22Rv1 (cell line): ENCODE data around the gene CCDC13.
A peak's percentile ranks its signal among the peaks of the same experiment; 100 is the strongest.
"Not testable (repeated sequence)": the region's sequence is repeated elsewhere in the genome, so short reads cannot be mapped to it uniquely, and the experiment has no call there.

ENCODE experiments used
- H3K27ac ChIP-seq: fragments of 450-650 bp; 2 replicates; pipeline ENCODE4 v1.5.1; 2017
- CTCF ChIP-seq: fragments of 450-650 bp; IDR thresholded peaks from 2 replicates; pipeline ENCODE4 v1.5.1; 2017; ENCODE audit warnings: mild to moderate bottlenecking
- ZFX ChIP-seq: fragments of 450-650 bp; IDR thresholded peaks from 2 replicates; pipeline ENCODE4 v1.6.1; 2017; ENCODE audit warnings: antibody characterized with exemption, borderline replicate concordance

CCDC13 gene

GRCh38 chr3:42814246-42814645 is 41.2 kb upstream of the CCDC13 start:
- no peak overlapping the region for H3K27ac ChIP-seq
- TF ChIP-seq ZFX = no peak
- TF ChIP-seq CTCF = no peak

- H3K27ac ChIP-seq = not testable (repeated sequence)
These were observed 38.2 kb upstream of the CCDC13 start for GRCh38 chr3:42811118-42811883.

GRCh38 chr3:42810706-42811105 is 37.7 kb upstream of the CCDC13 start:
- not testable (repeated sequence) for H3K27ac ChIP-seq

GRCh38 chr3:42809202-42809601 is 36.1 kb upstream of the CCDC13 start, which contains the start of gene ACKR2:
TSS of gene ACKR2 (plus strand) at chr3:42809445. CDS start at chr3:42864503, 55,058 bp downstream.
- H3K27ac ChIP-seq = no peak within 1 kb of the TSS
- no peak for TF ChIP-seq CTCF
- TF ChIP-seq ZFX = no peak

- TF ChIP-seq ZFX (no peak), CTCF (no peak)
- no peak overlapping the region for H3K27ac ChIP-seq
These were observed 34.9 kb upstream of the CCDC13 start for GRCh38 chr3:42807929-42808328.

GRCh38 chr3:42805141-42805821 is 32.2 kb upstream of the CCDC13 start:
- TF ChIP-seq ZFX (no peak), CTCF (no peak)
- no peak overlapping the region for H3K27ac ChIP-seq

- TF ChIP-seq ZFX (no peak), CTCF (no peak)
- H3K27ac ChIP-seq = peak overlapping the region; percentile 82; the same call in 1 of the 2 replicates
These were observed 31.7 kb upstream of the CCDC13 start for GRCh38 chr3:42804831-42805132.

- H3K27ac ChIP-seq = peak within 1 kb of the TSS; percentile 82
- TF ChIP-seq ZFX = no peak
- no peak for TF ChIP-seq CTCF
These were observed 31.2 kb upstream of the CCDC13 start, which contains the start of gene HIGD1A for GRCh38 chr3:42804106-42804830. TSS of gene HIGD1A (minus strand) at chr3:42804490. CDS start at chr3:42794253, 10,237 bp downstream.
